H1 (cell line): ENCODE measurements around the gene P3H4. TPM values are rescaled to one million over a fixed set of nuclear protein-coding genes. Genes with fewer than 3 reads are reported as not detected.
"Not testable (repeated sequence)": the region's sequence is repeated elsewhere in the genome, so short reads cannot be mapped to it uniquely, and the experiment has no call there.

Experiments
- CTCF ChIA-PET: fragments of 300-600 bp; sonication (Branson Sonifier 250); formaldehyde crosslinking; loops from one replicate; lab custom pipeline; 2021; ENCODE audit not compliant: partially characterized antibody; lab: Charles Lee
- POLR2A ChIA-PET: fragments of 300-600 bp; sonication (Branson Sonifier 250); formaldehyde crosslinking; loops from one replicate; lab custom pipeline; 2021; ENCODE audit warnings: inconsistent platforms; ENCODE audit not compliant: partially characterized antibody; lab: Charles Lee
- DNase-seq, 2 experiments: peaks; one replicate each; pipeline versions ENCODE4 v3.0.0 to v3.0.0-alpha.2; 2010 to 2022; ENCODE audit warnings: low spot score in 2 of 2, low read depth in 1 of 2, mixed read lengths in 1 of 2
- FAIRE-seq: peaks from 2 replicates; lab custom pipeline; 2011; peaks lifted over from hg19 to GRCh38; lab: Jason Lieb, UNC
- H2AFZ ChIP-seq: 2 replicates; pipeline ENCODE4 v1.8.1; 2012; ENCODE audit warnings: low read length, inconsistent platforms
- H2AK5ac ChIP-seq: 2 replicates; pipeline ENCODE4 v1.6.1; 2013; ENCODE audit warnings: low read depth, low read length
- H2BK120ac ChIP-seq: replicated peaks from 2 replicates; pipeline ENCODE3; 2013; ENCODE audit warnings: low read depth, low read length, inconsistent platforms
- H2BK12ac ChIP-seq: 2 replicates; pipeline ENCODE4 v1.6.1; 2013; ENCODE audit warnings: low read depth, low read length
- H2BK15ac ChIP-seq: 2 replicates; pipeline ENCODE4 v1.6.1; 2013; ENCODE audit warnings: low read length
- H2BK20ac ChIP-seq: 2 replicates; pipeline ENCODE4 v1.6.1; 2013; ENCODE audit warnings: low read length
- H2BK5ac ChIP-seq: 2 replicates; pipeline ENCODE4 v1.6.1; 2013; ENCODE audit warnings: low read depth, low read length
- H3K14ac ChIP-seq: 2 replicates; pipeline ENCODE4 v1.6.1; 2013; ENCODE audit warnings: inconsistent platforms; ENCODE audit not compliant: insufficient read length
- H3K18ac ChIP-seq: 2 replicates; pipeline ENCODE4 v1.6.1; 2013; ENCODE audit warnings: low read length; ENCODE audit errors: extremely low read depth
- H3K23ac ChIP-seq: 2 replicates; pipeline ENCODE4 v1.6.1; 2013; ENCODE audit warnings: inconsistent platforms; ENCODE audit not compliant: insufficient read length
- H3K23me2 ChIP-seq: 2 replicates; pipeline ENCODE4 v1.6.1; 2013; ENCODE audit warnings: low read depth, low read length
- H3K27ac ChIP-seq: 2 replicates; pipeline ENCODE4 v1.6.1; 2011; ENCODE audit warnings: low read depth, low read length, inconsistent platforms
- H3K27me3 ChIP-seq, 4 experiments: replicated peaks in 1 of 4; 1 replicate in 1 of 4; 2 replicates in 3 of 4; pipeline versions ENCODE4 v1.6.1 to v1.8.1; 2011 to 2013; ENCODE audit warnings: low read length in 3 of 4, mild to moderate bottlenecking in 3 of 4, inconsistent platforms in 2 of 4, mixed read lengths in 2 of 4, moderate library complexity in 1 of 4; ENCODE audit not compliant: control insufficient read depth in 3 of 4, insufficient read depth in 3 of 4; ENCODE audit errors: extremely low read depth in 1 of 4
- H3K36me3 ChIP-seq, 4 experiments: 2 replicates each; pipeline versions ENCODE4 v1.6.1 to v1.8.1; 2011 to 2013; ENCODE audit warnings: mild to moderate bottlenecking in 4 of 4, low read length in 3 of 4, moderate library complexity in 2 of 4, control low read depth in 1 of 4, inconsistent platforms in 1 of 4; ENCODE audit not compliant: insufficient read depth in 4 of 4, control insufficient read depth in 2 of 4
- H3K4ac ChIP-seq: replicated peaks from 2 replicates; pipeline ENCODE3; 2013; ENCODE audit warnings: low read length, low read depth, mixed read lengths, inconsistent platforms; ENCODE audit not compliant: insufficient read length
- H3K4me1 ChIP-seq, 4 experiments: replicated peaks in 1 of 4; 1 replicate in 1 of 4; 2 replicates in 3 of 4; pipeline versions ENCODE4 v1.6.1 to v1.8.1; 2011 to 2013; ENCODE audit warnings: low read length in 3 of 4, inconsistent platforms in 2 of 4, mixed read lengths in 1 of 4; ENCODE audit not compliant: insufficient read depth in 4 of 4, control insufficient read depth in 3 of 4
- H3K4me2 ChIP-seq, 2 experiments: 2 replicates each; pipeline versions ENCODE4 v1.6.1 to v1.8.1; 2011 to 2013; ENCODE audit warnings: low read depth in 2 of 2, low read length in 2 of 2, control low read depth in 1 of 2, inconsistent platforms in 1 of 2, mild to moderate bottlenecking in 1 of 2; ENCODE audit not compliant: insufficient read depth in 1 of 2
- H3K4me3 ChIP-seq, 4 experiments: fragments of 200-600, 300-600 bp in 1 of 4; sonication (generic), shearing (Covaris generic), sonication (Bioruptor Twin) in 1 of 4; 2 replicates each; pipeline versions ENCODE4 v1.5.1 to v1.8.1; 2011 to 2016; ENCODE audit warnings: low read length in 4 of 4, low read depth in 3 of 4, control low read depth in 2 of 4, inconsistent platforms in 2 of 4, mild to moderate bottlenecking in 2 of 4, mixed read lengths in 1 of 4, moderate library complexity in 1 of 4; ENCODE audit not compliant: insufficient read depth in 2 of 4; ENCODE audit errors: extremely low read depth in 1 of 4
- H3K56ac ChIP-seq: replicated peaks from 2 replicates; pipeline ENCODE3; 2013; ENCODE audit warnings: low read depth, mild to moderate bottlenecking, mixed read lengths, low read length, inconsistent platforms; ENCODE audit not compliant: insufficient read length
- H3K79me1 ChIP-seq: 2 replicates; pipeline ENCODE4 v1.6.1; 2013; ENCODE audit warnings: low read depth, low read length, control low read depth
- H3K79me2 ChIP-seq, 2 experiments: 2 replicates each; pipeline versions ENCODE4 v1.6.1 to v1.8.1; 2012 to 2013; ENCODE audit warnings: low read length in 2 of 2, mild to moderate bottlenecking in 2 of 2, inconsistent platforms in 1 of 2; ENCODE audit not compliant: insufficient read depth in 2 of 2, control insufficient read depth in 1 of 2
- H3K9ac ChIP-seq, 4 experiments: replicated peaks in 1 of 4; 1 replicate in 1 of 4; 2 replicates in 3 of 4; pipeline versions ENCODE4 v1.6.1 to v1.8.1; 2011 to 2013; ENCODE audit warnings: low read depth in 3 of 4, low read length in 3 of 4, control low read depth in 2 of 4, mild to moderate bottlenecking in 2 of 4, moderate library complexity in 2 of 4, inconsistent platforms in 1 of 4; ENCODE audit errors: extremely low read depth in 1 of 4
- H3K9me3 ChIP-seq, 2 experiments: 2 replicates each; pipeline versions ENCODE4 v1.6.1 to v1.8.1; 2012 to 2013; ENCODE audit warnings: mild to moderate bottlenecking in 2 of 2, moderate library complexity in 2 of 2, control low read depth in 1 of 2, inconsistent platforms in 1 of 2, low read depth in 1 of 2, low read length in 1 of 2, mixed read lengths in 1 of 2; ENCODE audit not compliant: insufficient read depth in 2 of 2
- H4K20me1 ChIP-seq, 2 experiments: replicated peaks in 1 of 2; 2 replicates each; pipeline versions ENCODE3 to v1.8.1; 2011 to 2013; ENCODE audit warnings: inconsistent platforms in 2 of 2, low read length in 2 of 2, mild to moderate bottlenecking in 1 of 2; ENCODE audit not compliant: insufficient read depth in 2 of 2, control insufficient read depth in 1 of 2
- H4K5ac ChIP-seq: 2 replicates; pipeline ENCODE4 v1.6.1; 2013; ENCODE audit warnings: low read length, low read depth, mixed read lengths, inconsistent platforms; ENCODE audit not compliant: insufficient read length
- H4K8ac ChIP-seq: 2 replicates; pipeline ENCODE4 v1.8.0; 2013; ENCODE audit warnings: mild to moderate bottlenecking, moderate library complexity, low read length, inconsistent platforms; ENCODE audit not compliant: insufficient read depth; ENCODE audit errors: extremely low read depth
- H4K91ac ChIP-seq: replicated peaks from 2 replicates; pipeline ENCODE3; 2013; ENCODE audit warnings: low read length, mixed read lengths, inconsistent platforms; ENCODE audit not compliant: insufficient read length
- CEBPB ChIP-seq: IDR thresholded peaks from 2 replicates; pipeline ENCODE4 v1.6.1; 2012; ENCODE audit warnings: low read depth, low read length
- KDM1A ChIP-seq: fragments of 200-600, 300-600 bp; sonication (generic); IDR thresholded peaks from 2 replicates; pipeline ENCODE4 v1.7.1; 2016; ENCODE audit warnings: mild to moderate bottlenecking, low read length, borderline replicate concordance
- NANOG ChIP-seq: IDR thresholded peaks from 2 replicates; pipeline ENCODE4 v1.6.1; 2011; ENCODE audit warnings: low read length, low read depth, mild to moderate bottlenecking, inconsistent platforms; ENCODE audit not compliant: insufficient read depth, poor library complexity, severe bottlenecking
- RAD21 ChIP-seq, 2 experiments: IDR thresholded peaks in 1 of 2; conservative IDR thresholded peaks in 1 of 2; 2 replicates each; pipeline ENCODE4 v1.6.1; 2011; ENCODE audit warnings: low read depth in 2 of 2, low read length in 2 of 2, improper control_type of control experiment in 1 of 2, inconsistent platforms in 1 of 2, mild to moderate bottlenecking in 1 of 2, moderate library complexity in 1 of 2
- RNF2 ChIP-seq: fragments of 200-900, 300-1000 bp; sonication (generic); IDR thresholded peaks from 2 replicates; pipeline ENCODE4 v1.7.1; 2016; ENCODE audit warnings: borderline replicate concordance, low read depth, mild to moderate bottlenecking, antibody characterized with exemption, low read length; ENCODE audit not compliant: poor library complexity, severe bottlenecking; ENCODE audit errors: missing control alignments
- SP1 ChIP-seq: IDR thresholded peaks from 2 replicates; pipeline ENCODE4 v1.6.1; 2011; ENCODE audit warnings: low read depth, low read length
- WGBS, 2 experiments: shearing (Covaris generic) in 1 of 2; methylation state at CpG; one replicate each; pipeline versions ENCODE4 v1.1.6 to v1.1.7; 2013 to 2015; ENCODE audit warnings: low lambda C conversion rate in 2 of 2, mixed read lengths in 2 of 2, inconsistent platforms in 1 of 2, low coverage in 1 of 2, missing lambda C conversion rate in 1 of 2; ENCODE audit not compliant: insufficient replicate concordance in 2 of 2, insufficient coverage in 1 of 2, insufficient read length in 1 of 2; ENCODE audit errors: extremely low coverage in 1 of 2, missing lambda C conversion rate in 1 of 2; 5-methylcytosine and 5-hydroxymethylcytosine counted together
- polyA plus RNA-seq, 7 experiments: library from polyadenylated mRNA; depleted of rRNA in 3 of 7; stranded (reverse) in 5 of 7; unstranded in 2 of 7; fragments of >200 nt in 5 of 7; fragments of 200-250 nt in 2 of 7; gene quantifications; 1 replicate in 5 of 7; 2 replicates in 1 of 7; 4 replicates in 1 of 7; pipeline versions ENCODE4 v1.2.1 to v1.2.3, GENCODE V29; 2011 to 2013; ENCODE audit warnings: missing spikeins in 2 of 7, mixed read lengths in 2 of 7
- total RNA-seq: library from RNA; stranded (reverse); fragmentation: NEBNext Ultra II Directional; extraction: Animal tissue kit (Norgen Biotek cat#: 25700); gene quantifications from 2 replicates; pipeline ENCODE4 v1.2.1, GENCODE V29; 2021

The P3H4 gene
- total and polyA plus RNA-seq, 2 of the 8 experiments (the other 6 are each of a cell fraction or from before 2014, with no cell fraction given) = 23.4 to 26.7 TPM

- TF ChIP-seq SP1 (no peak), RNF2 (no peak), KDM1A (no peak), CEBPB (no peak), NANOG (no peak), RAD21 (IDR thresholded peaks at IDR 0.05 in 1 of 2, conservative IDR thresholded peaks at IDR 0.05 in 1 of 2; ENCODE audit: low read depth in 2 of 2, low read length in 2 of 2) (peak in 1 of 2 experiments; percentile 15; a peak in 2 of 4 replicates)
Measured at GRCh38 chr17:41777157-41777573, 34.6 kb downstream of the P3H4 start (continued).

GRCh38 chr17:41776262-41776900 lies 35.4 kb downstream of the P3H4 start:
- H4K91ac ChIP-seq = peak overlapping the region; percentile 49
- not testable (repeated sequence) for H3K4ac ChIP-seq, H3K23me2 ChIP-seq, H3K9ac ChIP-seq, FAIRE-seq, H3K27me3 ChIP-seq, H2AFZ ChIP-seq, H3K56ac ChIP-seq, H4K8ac ChIP-seq, H3K14ac ChIP-seq, H3K36me3 ChIP-seq, DNase-seq, H3K4me3 ChIP-seq, H3K18ac ChIP-seq, H2BK20ac ChIP-seq, H3K23ac ChIP-seq, H3K27ac ChIP-seq, H3K9me3 ChIP-seq, H4K5ac ChIP-seq
- WGBS, 2 experiments = 89% methylated on average over 14 of the region's 14 CpGs; no CpG with 5 or more reads in 1 of the 2 experiments
- H2BK120ac ChIP-seq = peak overlapping the region; percentile 67
- H2BK12ac ChIP-seq = peak overlapping the region; percentile 88; the same call in 1 of the 2 replicates
- peaks cover 16% of the 10 kb centered on the region for H3K79me1 ChIP-seq
- H2BK5ac ChIP-seq = peak overlapping the region; percentile 68
- peaks cover 0 to 52% of the 10 kb centered on the region in 2 experiments; a peak in 3 of 4 replicates for H3K79me2 ChIP-seq
- peaks cover 6 to 20% of the 10 kb centered on the region in 2 experiments for H4K20me1 ChIP-seq
- ChIA-PET CTCF (interaction anchor here (0.6 to 6.8 kb wide), 7 partner anchors 9 to 39 kb away, joined by 3 to 55 read pairs (median 4); partner anchors contain the start of genes JUP and P3H4), POLR2A (interaction anchor here (1.1 to 7.5 kb wide), 7 partner anchors 8 to 42 kb away, joined by 3 to 83 read pairs (median 5); partner anchors contain the start of genes HAP1 and JUP)
- peak overlapping the region; percentile 22 to 42; a peak in 2 of 4 replicates for H3K4me2 ChIP-seq
- H3K4me1 ChIP-seq = peaks cover 0 to 51% (median 34%) of the 10 kb centered on the region in 4 experiments; a peak in 6 of 7 replicates
- peak overlapping the region; percentile 88 for H2BK15ac ChIP-seq
- H2AK5ac ChIP-seq = peak overlapping the region; percentile 75; the same call in 1 of the 2 replicates
